H1 (cell line): ENCODE results near the gene DAB2IP. TPM values are rescaled to one million over a fixed set of nuclear protein-coding genes. Genes with fewer than 3 reads are reported as not detected.

Experiments used
- CTCF ChIA-PET: fragments of 300-600 bp; sonication (Branson Sonifier 250); formaldehyde crosslinking; loops from one replicate; lab custom pipeline; 2021; ENCODE audit not compliant: partially characterized antibody; lab: Charles Lee
- POLR2A ChIA-PET: fragments of 300-600 bp; sonication (Branson Sonifier 250); formaldehyde crosslinking; loops from one replicate; lab custom pipeline; 2021; ENCODE audit warnings: inconsistent platforms; ENCODE audit not compliant: partially characterized antibody; lab: Charles Lee
- DNase-seq, 2 experiments: peaks; one replicate each; pipeline versions ENCODE4 v3.0.0 to v3.0.0-alpha.2; 2010 to 2022; ENCODE audit warnings: low spot score in 2 of 2, low read depth in 1 of 2, mixed read lengths in 1 of 2
- FAIRE-seq: peaks from 2 replicates; lab custom pipeline; 2011; peaks lifted over from hg19 to GRCh38; lab: Jason Lieb, UNC
- H2AFZ ChIP-seq: 2 replicates; pipeline ENCODE4 v1.8.1; 2012; ENCODE audit warnings: low read length, inconsistent platforms
- H2AK5ac ChIP-seq: 2 replicates; pipeline ENCODE4 v1.6.1; 2013; ENCODE audit warnings: low read depth, low read length
- H2BK120ac ChIP-seq: replicated peaks from 2 replicates; pipeline ENCODE3; 2013; ENCODE audit warnings: low read depth, low read length, inconsistent platforms
- H2BK12ac ChIP-seq: 2 replicates; pipeline ENCODE4 v1.6.1; 2013; ENCODE audit warnings: low read depth, low read length
- H2BK15ac ChIP-seq: 2 replicates; pipeline ENCODE4 v1.6.1; 2013; ENCODE audit warnings: low read length
- H2BK20ac ChIP-seq: 2 replicates; pipeline ENCODE4 v1.6.1; 2013; ENCODE audit warnings: low read length
- H2BK5ac ChIP-seq: 2 replicates; pipeline ENCODE4 v1.6.1; 2013; ENCODE audit warnings: low read depth, low read length
- H3K14ac ChIP-seq: 2 replicates; pipeline ENCODE4 v1.6.1; 2013; ENCODE audit warnings: inconsistent platforms; ENCODE audit not compliant: insufficient read length
- H3K18ac ChIP-seq: 2 replicates; pipeline ENCODE4 v1.6.1; 2013; ENCODE audit warnings: low read length; ENCODE audit errors: extremely low read depth
- H3K23ac ChIP-seq: 2 replicates; pipeline ENCODE4 v1.6.1; 2013; ENCODE audit warnings: inconsistent platforms; ENCODE audit not compliant: insufficient read length
- H3K23me2 ChIP-seq: 2 replicates; pipeline ENCODE4 v1.6.1; 2013; ENCODE audit warnings: low read depth, low read length
- H3K27ac ChIP-seq: 2 replicates; pipeline ENCODE4 v1.6.1; 2011; ENCODE audit warnings: low read depth, low read length, inconsistent platforms
- H3K27me3 ChIP-seq, 4 experiments: replicated peaks in 1 of 4; 1 replicate in 1 of 4; 2 replicates in 3 of 4; pipeline versions ENCODE4 v1.6.1 to v1.8.1; 2011 to 2013; ENCODE audit warnings: low read length in 3 of 4, mild to moderate bottlenecking in 3 of 4, inconsistent platforms in 2 of 4, mixed read lengths in 2 of 4, moderate library complexity in 1 of 4; ENCODE audit not compliant: control insufficient read depth in 3 of 4, insufficient read depth in 3 of 4; ENCODE audit errors: extremely low read depth in 1 of 4
- H3K36me3 ChIP-seq, 4 experiments: 2 replicates each; pipeline versions ENCODE4 v1.6.1 to v1.8.1; 2011 to 2013; ENCODE audit warnings: mild to moderate bottlenecking in 4 of 4, low read length in 3 of 4, moderate library complexity in 2 of 4, control low read depth in 1 of 4, inconsistent platforms in 1 of 4; ENCODE audit not compliant: insufficient read depth in 4 of 4, control insufficient read depth in 2 of 4
- H3K4ac ChIP-seq: replicated peaks from 2 replicates; pipeline ENCODE3; 2013; ENCODE audit warnings: low read length, low read depth, mixed read lengths, inconsistent platforms; ENCODE audit not compliant: insufficient read length
- H3K4me1 ChIP-seq, 4 experiments: replicated peaks in 1 of 4; 1 replicate in 1 of 4; 2 replicates in 3 of 4; pipeline versions ENCODE4 v1.6.1 to v1.8.1; 2011 to 2013; ENCODE audit warnings: low read length in 3 of 4, inconsistent platforms in 2 of 4, mixed read lengths in 1 of 4; ENCODE audit not compliant: insufficient read depth in 4 of 4, control insufficient read depth in 3 of 4
- H3K4me2 ChIP-seq, 2 experiments: 2 replicates each; pipeline versions ENCODE4 v1.6.1 to v1.8.1; 2011 to 2013; ENCODE audit warnings: low read depth in 2 of 2, low read length in 2 of 2, control low read depth in 1 of 2, inconsistent platforms in 1 of 2, mild to moderate bottlenecking in 1 of 2; ENCODE audit not compliant: insufficient read depth in 1 of 2
- H3K4me3 ChIP-seq, 4 experiments: fragments of 200-600, 300-600 bp in 1 of 4; sonication (generic), shearing (Covaris generic), sonication (Bioruptor Twin) in 1 of 4; 2 replicates each; pipeline versions ENCODE4 v1.5.1 to v1.8.1; 2011 to 2016; ENCODE audit warnings: low read length in 4 of 4, low read depth in 3 of 4, control low read depth in 2 of 4, inconsistent platforms in 2 of 4, mild to moderate bottlenecking in 2 of 4, mixed read lengths in 1 of 4, moderate library complexity in 1 of 4; ENCODE audit not compliant: insufficient read depth in 2 of 4; ENCODE audit errors: extremely low read depth in 1 of 4
- H3K56ac ChIP-seq: replicated peaks from 2 replicates; pipeline ENCODE3; 2013; ENCODE audit warnings: low read depth, mild to moderate bottlenecking, mixed read lengths, low read length, inconsistent platforms; ENCODE audit not compliant: insufficient read length
- H3K79me1 ChIP-seq: 2 replicates; pipeline ENCODE4 v1.6.1; 2013; ENCODE audit warnings: low read depth, low read length, control low read depth
- H3K79me2 ChIP-seq, 2 experiments: 2 replicates each; pipeline versions ENCODE4 v1.6.1 to v1.8.1; 2012 to 2013; ENCODE audit warnings: low read length in 2 of 2, mild to moderate bottlenecking in 2 of 2, inconsistent platforms in 1 of 2; ENCODE audit not compliant: insufficient read depth in 2 of 2, control insufficient read depth in 1 of 2
- H3K9ac ChIP-seq, 4 experiments: replicated peaks in 1 of 4; 1 replicate in 1 of 4; 2 replicates in 3 of 4; pipeline versions ENCODE4 v1.6.1 to v1.8.1; 2011 to 2013; ENCODE audit warnings: low read depth in 3 of 4, low read length in 3 of 4, control low read depth in 2 of 4, mild to moderate bottlenecking in 2 of 4, moderate library complexity in 2 of 4, inconsistent platforms in 1 of 4; ENCODE audit errors: extremely low read depth in 1 of 4
- H3K9me3 ChIP-seq, 2 experiments: 2 replicates each; pipeline versions ENCODE4 v1.6.1 to v1.8.1; 2012 to 2013; ENCODE audit warnings: mild to moderate bottlenecking in 2 of 2, moderate library complexity in 2 of 2, control low read depth in 1 of 2, inconsistent platforms in 1 of 2, low read depth in 1 of 2, low read length in 1 of 2, mixed read lengths in 1 of 2; ENCODE audit not compliant: insufficient read depth in 2 of 2
- H4K20me1 ChIP-seq, 2 experiments: replicated peaks in 1 of 2; 2 replicates each; pipeline versions ENCODE3 to v1.8.1; 2011 to 2013; ENCODE audit warnings: inconsistent platforms in 2 of 2, low read length in 2 of 2, mild to moderate bottlenecking in 1 of 2; ENCODE audit not compliant: insufficient read depth in 2 of 2, control insufficient read depth in 1 of 2
- H4K5ac ChIP-seq: 2 replicates; pipeline ENCODE4 v1.6.1; 2013; ENCODE audit warnings: low read length, low read depth, mixed read lengths, inconsistent platforms; ENCODE audit not compliant: insufficient read length
- H4K8ac ChIP-seq: 2 replicates; pipeline ENCODE4 v1.8.0; 2013; ENCODE audit warnings: mild to moderate bottlenecking, moderate library complexity, low read length, inconsistent platforms; ENCODE audit not compliant: insufficient read depth; ENCODE audit errors: extremely low read depth
- H4K91ac ChIP-seq: replicated peaks from 2 replicates; pipeline ENCODE3; 2013; ENCODE audit warnings: low read length, mixed read lengths, inconsistent platforms; ENCODE audit not compliant: insufficient read length
- ATF3 ChIP-seq: IDR thresholded peaks from 2 replicates; pipeline ENCODE4 v1.6.1; 2011; ENCODE audit warnings: low read depth, mild to moderate bottlenecking, low read length; ENCODE audit not compliant: insufficient read depth
- BACH1 ChIP-seq: IDR thresholded peaks from 2 replicates; pipeline ENCODE4 v1.6.1; 2012; ENCODE audit warnings: low read length, improper control_type of control experiment
- BCL11A ChIP-seq, 2 experiments: IDR thresholded peaks; one replicate each; pipeline ENCODE4 v1.6.1; 2011; ENCODE audit warnings: low read depth in 2 of 2, low read length in 2 of 2, mild to moderate bottlenecking in 2 of 2
- BRCA1 ChIP-seq: IDR thresholded peaks from 2 replicates; pipeline ENCODE4 v1.6.1; 2012; ENCODE audit warnings: low read depth, low read length, improper control_type of control experiment
- CTBP2 ChIP-seq: IDR thresholded peaks from 2 replicates; pipeline ENCODE4 v1.7.0; 2011; ENCODE audit warnings: borderline replicate concordance, mild to moderate bottlenecking, moderate library complexity, mixed read lengths, low read length; ENCODE audit not compliant: insufficient read depth, insufficient read length
- KDM1A ChIP-seq: fragments of 200-600, 300-600 bp; sonication (generic); IDR thresholded peaks from 2 replicates; pipeline ENCODE4 v1.7.1; 2016; ENCODE audit warnings: mild to moderate bottlenecking, low read length, borderline replicate concordance
- KDM5A ChIP-seq: fragments of 200-600 bp; IDR thresholded peaks from 2 replicates; pipeline ENCODE4 v1.7.1; 2012; ENCODE audit warnings: mild to moderate bottlenecking, low read length, inconsistent platforms, mixed read lengths
- MAX ChIP-seq: IDR thresholded peaks from 2 replicates; pipeline ENCODE4 v1.6.1; 2012; ENCODE audit warnings: inconsistent platforms
- SIN3A ChIP-seq, 2 experiments: IDR thresholded peaks in 1 of 2; conservative IDR thresholded peaks in 1 of 2; 2 replicates each; pipeline ENCODE4 v1.6.1; 2011 to 2012; ENCODE audit warnings: low read length in 2 of 2, improper control_type of control experiment in 1 of 2, low read depth in 1 of 2, mild to moderate bottlenecking in 1 of 2
- SP2 ChIP-seq: IDR thresholded peaks from 2 replicates; pipeline ENCODE4 v1.6.1; 2012; ENCODE audit warnings: mild to moderate bottlenecking, low read length, inconsistent platforms
- SP4 ChIP-seq: IDR thresholded peaks from 2 replicates; pipeline ENCODE4 v1.6.1; 2012; ENCODE audit warnings: low read length, inconsistent platforms
- SRF ChIP-seq: IDR thresholded peaks from 2 replicates; pipeline ENCODE4 v1.6.1; 2011; ENCODE audit warnings: mild to moderate bottlenecking, low read depth, low read length, moderate library complexity
- WGBS, 2 experiments: shearing (Covaris generic) in 1 of 2; methylation state at CpG; one replicate each; pipeline versions ENCODE4 v1.1.6 to v1.1.7; 2013 to 2015; ENCODE audit warnings: low lambda C conversion rate in 2 of 2, mixed read lengths in 2 of 2, inconsistent platforms in 1 of 2, low coverage in 1 of 2, missing lambda C conversion rate in 1 of 2; ENCODE audit not compliant: insufficient replicate concordance in 2 of 2, insufficient coverage in 1 of 2, insufficient read length in 1 of 2; ENCODE audit errors: extremely low coverage in 1 of 2, missing lambda C conversion rate in 1 of 2; 5-methylcytosine and 5-hydroxymethylcytosine counted together
- polyA plus RNA-seq, 7 experiments: library from polyadenylated mRNA; depleted of rRNA in 3 of 7; stranded (reverse) in 5 of 7; unstranded in 2 of 7; fragments of >200 nt in 5 of 7; fragments of 200-250 nt in 2 of 7; gene quantifications; 1 replicate in 5 of 7; 2 replicates in 1 of 7; 4 replicates in 1 of 7; pipeline versions ENCODE4 v1.2.1 to v1.2.3, GENCODE V29; 2011 to 2013; ENCODE audit warnings: missing spikeins in 2 of 7, mixed read lengths in 2 of 7
- total RNA-seq: library from RNA; stranded (reverse); fragmentation: NEBNext Ultra II Directional; extraction: Animal tissue kit (Norgen Biotek cat#: 25700); gene quantifications from 2 replicates; pipeline ENCODE4 v1.2.1, GENCODE V29; 2021

The DAB2IP gene
- total and polyA plus RNA-seq, 2 of the 8 experiments (the other 6 are each of a cell fraction or from before 2014, with no cell fraction given), result 19.7 to 39.5 TPM

GRCh38 chr9:121622387-121623203 is 28.8 kb upstream of the DAB2IP start:
- DNase-seq (no peak), FAIRE-seq (no peak)
- Histone ChIP-seq H3K14ac (no peak overlapping the region), H3K4me2 (no peak overlapping the region), H2BK12ac (no peak overlapping the region), H3K23me2 (no peaks in the 10 kb centered on the region), H3K9ac (no peak overlapping the region), H3K27ac (no peak overlapping the region), H2BK120ac (no peak overlapping the region), H3K27me3 (no peaks in the 10 kb centered on the region), H2BK5ac (no peak overlapping the region; the same call in 1 of the 2 replicates), H4K8ac (no peak overlapping the region), H3K79me1 (no peaks in the 10 kb centered on the region), H2AK5ac (no peak overlapping the region), H3K56ac (no peak overlapping the region), H3K18ac (no peak overlapping the region), H3K9me3 (no peaks in the 10 kb centered on the region), H3K36me3 (no peaks in the 10 kb centered on the region), H3K4me1 (no peaks in the 10 kb centered on the region), H3K23ac (no peak overlapping the region), H4K5ac (no peak overlapping the region), H3K4ac (no peak overlapping the region), H2BK15ac (no peak overlapping the region), H2AFZ (no peak overlapping the region), H3K79me2 (no peaks in the 10 kb centered on the region), H3K4me3 (no peak overlapping the region), H2BK20ac (no peak overlapping the region), H4K91ac (no peak overlapping the region), H4K20me1 (peaks cover 0 to 3% of the 10 kb centered on the region in 2 experiments)
- POLR2A ChIA-PET, result no interaction called here
- CTCF ChIA-PET, result interaction anchor here (2.5 to 3.3 kb wide), 3 partner anchors 10 to 74 kb away, joined by 10 to 19 read pairs (median 10); no protein-coding TSS in a partner anchor
- WGBS, 2 experiments, result 94% methylated on average over 14 of the region's 14 CpGs; no CpG with 5 or more reads in 1 of the 2 experiments
- TF ChIP-seq BRCA1 (no peak), CTBP2 (no peak), BCL11A (IDR thresholded peaks at IDR 0.05; ENCODE audit: low read depth in 2 of 2, low read length in 2 of 2) (no peak), BACH1 (no peak), SIN3A (conservative IDR thresholded peaks at IDR 0.05 in 1 of 2, IDR thresholded peaks at IDR 0.05 in 1 of 2; ENCODE audit: low read depth in 1 of 2, low read length in 2 of 2) (no peak), MAX (no peak), ATF3 (no peak), SP4 (no peak), KDM1A (no peak), KDM5A (no peak), SP2 (no peak), SRF (no peak)
